C4-2B (cell line): ENCODE data around the gene DGKI.

Source experiments
- ZFX ChIP-seq: fragments of 450-650 bp; IDR thresholded peaks from 2 replicates; pipeline ENCODE4 v1.6.1; 2017
- TF ChIP-seq, protein P1 (sequence below): fragments of 450-650 bp; conservative IDR thresholded peaks from 2 replicates; pipeline ENCODE4 v1.5.1; 2017; ENCODE audit warnings: mild to moderate bottlenecking

DNA sequence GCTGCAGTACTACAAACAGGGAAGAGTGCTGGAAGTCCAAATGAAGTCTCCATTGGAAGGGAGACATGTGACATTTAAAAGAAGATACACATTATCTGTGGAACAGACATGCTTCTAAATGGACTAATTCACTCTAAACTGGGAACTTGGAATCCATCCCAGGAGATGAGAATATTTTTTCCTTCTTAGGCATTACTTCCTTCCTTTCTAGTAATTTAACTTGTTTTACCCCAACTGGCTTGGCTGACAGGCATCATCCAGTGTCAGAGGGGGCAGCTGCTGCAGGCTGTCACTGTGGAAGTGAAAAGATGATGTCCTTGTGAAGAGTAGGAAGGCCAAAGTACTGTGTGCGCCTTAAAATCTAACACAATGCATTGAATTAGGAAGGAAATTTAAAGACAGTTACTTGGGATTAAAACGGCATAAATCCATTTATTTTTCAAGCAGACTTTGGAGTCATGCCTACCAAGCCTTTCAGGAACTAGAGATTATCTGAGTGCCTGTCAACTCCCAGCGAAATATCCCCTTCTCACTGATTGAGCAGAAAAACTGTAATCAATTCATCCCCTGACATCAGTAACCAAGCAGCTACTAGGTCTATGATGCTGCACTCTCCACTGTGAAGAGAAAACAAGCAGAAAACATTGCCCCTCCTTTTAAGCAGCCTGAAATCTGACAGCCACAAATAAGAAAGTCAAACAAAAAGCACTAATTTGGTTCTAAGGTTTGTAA, 161.2 kb downstream of the DGKI start:
- TF ChIP-seq, protein P1, sequence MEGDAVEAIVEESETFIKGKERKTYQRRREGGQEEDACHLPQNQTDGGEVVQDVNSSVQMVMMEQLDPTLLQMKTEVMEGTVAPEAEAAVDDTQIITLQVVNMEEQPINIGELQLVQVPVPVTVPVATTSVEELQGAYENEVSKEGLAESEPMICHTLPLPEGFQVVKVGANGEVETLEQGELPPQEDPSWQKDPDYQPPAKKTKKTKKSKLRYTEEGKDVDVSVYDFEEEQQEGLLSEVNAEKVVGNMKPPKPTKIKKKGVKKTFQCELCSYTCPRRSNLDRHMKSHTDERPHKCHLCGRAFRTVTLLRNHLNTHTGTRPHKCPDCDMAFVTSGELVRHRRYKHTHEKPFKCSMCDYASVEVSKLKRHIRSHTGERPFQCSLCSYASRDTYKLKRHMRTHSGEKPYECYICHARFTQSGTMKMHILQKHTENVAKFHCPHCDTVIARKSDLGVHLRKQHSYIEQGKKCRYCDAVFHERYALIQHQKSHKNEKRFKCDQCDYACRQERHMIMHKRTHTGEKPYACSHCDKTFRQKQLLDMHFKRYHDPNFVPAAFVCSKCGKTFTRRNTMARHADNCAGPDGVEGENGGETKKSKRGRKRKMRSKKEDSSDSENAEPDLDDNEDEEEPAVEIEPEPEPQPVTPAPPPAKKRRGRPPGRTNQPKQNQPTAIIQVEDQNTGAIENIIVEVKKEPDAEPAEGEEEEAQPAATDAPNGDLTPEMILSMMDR = no peak
- TF ChIP-seq ZFX = no peak
